Activated naive CD4-positive, alpha-beta T cell treated with anti-CD3 and anti-CD28 coated beads, Interleukin-2, amount 50 U/mL, for 16 hours (primary cell): Measurements from ENCODE around the gene HPD.
A peak's percentile ranks its signal among the peaks of the same experiment; 100 is the strongest.
"Not testable (repeated sequence)": the region's sequence is repeated elsewhere in the genome, so short reads cannot be mapped to it uniquely, and the experiment has no call there.

Experiments used
- DNase-seq: peaks from one replicate; pipeline ENCODE4 v3.0.0-alpha.2; 2020

The HPD gene

GRCh38 chr12:121858662-121859572 lies at the start of gene HPD:
Gene HPD, minus strand, starts transcription at chr12:121858859. Its CDS starts 36 bp downstream, at chr12:121858823.
- no peak for DNase-seq

GRCh38 chr12:121905746-121906145 lies 47.1 kb upstream of the HPD start:
- DNase-seq: no peak

GRCh38 chr12:121903202-121903601 lies 44.5 kb upstream of the HPD start:
- DNase-seq: no peak

DNA sequence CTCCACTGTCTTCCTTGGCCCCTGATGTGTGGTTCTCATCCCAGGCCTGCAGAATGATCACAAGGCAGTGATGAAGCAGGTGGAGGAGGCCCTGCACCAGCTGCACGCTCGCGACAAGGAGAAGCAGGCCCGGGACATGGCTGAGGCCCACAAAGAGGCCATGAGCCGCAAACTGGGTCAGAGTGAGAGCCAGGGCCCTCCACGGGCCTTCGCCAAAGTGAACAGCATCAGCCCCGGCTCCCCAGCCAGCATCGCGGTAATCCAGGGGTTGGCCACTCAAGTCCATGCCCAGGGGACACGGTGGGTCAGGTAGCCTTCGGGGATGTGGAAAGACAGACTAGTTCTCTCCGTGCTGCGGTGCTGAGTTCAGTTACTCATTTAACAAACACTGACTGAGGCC lies 40.9 kb upstream of the HPD start:
- DNase-seq: no peak

GRCh38 chr12:121898287-121898686 lies 39.6 kb upstream of the HPD start:
- no peak for DNase-seq

- DNase-seq: no peak
Observed at GRCh38 chr12:121894633-121895032, 36.0 kb upstream of the HPD start.

DNA sequence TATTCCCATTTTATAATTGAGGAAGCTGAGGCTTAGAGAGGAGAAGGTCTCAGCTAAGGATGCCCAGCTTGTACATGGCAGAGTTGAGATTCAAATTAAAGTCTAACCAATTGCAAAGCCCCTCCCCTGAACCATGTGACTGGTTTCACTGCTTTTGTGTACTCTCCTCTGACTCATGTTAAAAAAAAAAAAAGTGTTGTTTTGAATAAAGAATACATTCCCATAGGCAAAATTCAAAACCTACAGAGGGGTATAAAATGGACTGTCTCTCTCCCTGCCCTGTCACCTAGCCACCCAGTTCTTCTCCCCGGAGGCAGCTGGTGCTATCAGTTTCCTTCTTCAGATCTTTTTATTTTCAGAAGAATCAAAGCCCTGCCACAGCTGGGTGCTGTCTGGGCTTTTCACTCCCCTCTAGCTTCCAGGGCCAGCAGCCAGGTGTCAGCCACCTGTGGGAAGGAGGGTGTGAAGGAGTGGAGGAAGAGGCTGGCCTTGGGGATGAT lies 35.4 kb upstream of the HPD start:
- DNase-seq: peak; percentile 39

DNA sequence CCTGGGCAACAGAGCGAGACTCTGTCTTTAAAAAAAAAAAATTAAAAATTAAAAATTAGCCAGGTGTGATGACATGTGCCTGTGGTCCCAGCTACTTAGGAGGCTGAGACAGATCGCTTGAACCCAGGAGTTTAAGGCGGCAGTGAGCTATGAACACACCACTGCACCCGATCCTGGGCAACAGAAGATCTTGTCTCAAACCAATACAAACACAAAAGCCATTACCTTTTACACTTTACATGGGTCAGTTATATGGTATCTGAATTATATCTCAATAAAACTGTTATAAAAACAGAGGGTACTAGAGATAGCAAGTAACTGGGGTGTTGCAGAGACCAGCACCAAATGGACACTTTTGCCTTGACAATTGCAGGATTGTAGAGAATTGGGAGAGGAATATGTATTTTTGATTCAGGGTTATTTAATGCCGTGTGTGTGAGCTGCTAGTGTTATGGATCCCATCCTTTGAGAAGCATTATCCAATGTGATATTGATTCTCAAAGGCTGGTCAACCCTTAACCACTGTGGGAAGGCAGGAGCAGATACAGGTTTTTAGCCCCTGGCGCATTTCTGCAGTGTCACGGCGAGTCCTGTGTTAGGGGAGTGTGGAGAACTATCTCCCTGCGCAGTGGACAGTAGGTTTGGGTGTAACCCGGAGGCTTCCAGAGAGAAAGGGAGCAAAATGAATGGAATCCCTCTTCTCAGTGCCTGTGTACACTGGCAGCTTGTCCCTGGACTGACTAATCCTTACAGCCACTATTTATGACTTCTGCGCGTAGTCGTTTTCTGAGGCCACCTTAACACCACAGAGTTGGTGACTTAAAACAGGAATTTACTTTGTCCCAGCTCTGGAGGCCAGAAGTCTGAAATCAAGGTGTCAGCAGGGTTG lies 34.3 kb upstream of the HPD start:
- no peak for DNase-seq

- DNase-seq: not testable (repeated sequence)
Observed at GRCh38 chr12:121889661-121890060, 31.0 kb upstream of the HPD start.

DNA sequence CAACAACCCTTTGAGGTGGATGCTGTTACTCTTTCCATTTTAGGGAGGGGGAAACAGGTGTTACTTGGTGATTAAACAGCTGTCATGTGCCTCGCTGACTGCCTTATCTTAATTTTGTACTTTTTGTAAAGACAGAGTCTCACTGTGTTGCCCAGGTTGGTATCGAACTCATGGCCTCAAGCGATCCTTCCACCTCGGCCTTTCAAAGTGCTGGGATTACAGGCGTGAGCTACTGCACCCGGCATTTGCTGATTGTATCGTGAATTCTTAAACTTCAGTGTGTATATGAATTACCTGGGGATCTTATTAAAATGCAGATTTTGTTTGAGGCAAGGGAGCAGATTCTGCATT lies 30.6 kb upstream of the HPD start:
- DNase-seq: no peak

DNA sequence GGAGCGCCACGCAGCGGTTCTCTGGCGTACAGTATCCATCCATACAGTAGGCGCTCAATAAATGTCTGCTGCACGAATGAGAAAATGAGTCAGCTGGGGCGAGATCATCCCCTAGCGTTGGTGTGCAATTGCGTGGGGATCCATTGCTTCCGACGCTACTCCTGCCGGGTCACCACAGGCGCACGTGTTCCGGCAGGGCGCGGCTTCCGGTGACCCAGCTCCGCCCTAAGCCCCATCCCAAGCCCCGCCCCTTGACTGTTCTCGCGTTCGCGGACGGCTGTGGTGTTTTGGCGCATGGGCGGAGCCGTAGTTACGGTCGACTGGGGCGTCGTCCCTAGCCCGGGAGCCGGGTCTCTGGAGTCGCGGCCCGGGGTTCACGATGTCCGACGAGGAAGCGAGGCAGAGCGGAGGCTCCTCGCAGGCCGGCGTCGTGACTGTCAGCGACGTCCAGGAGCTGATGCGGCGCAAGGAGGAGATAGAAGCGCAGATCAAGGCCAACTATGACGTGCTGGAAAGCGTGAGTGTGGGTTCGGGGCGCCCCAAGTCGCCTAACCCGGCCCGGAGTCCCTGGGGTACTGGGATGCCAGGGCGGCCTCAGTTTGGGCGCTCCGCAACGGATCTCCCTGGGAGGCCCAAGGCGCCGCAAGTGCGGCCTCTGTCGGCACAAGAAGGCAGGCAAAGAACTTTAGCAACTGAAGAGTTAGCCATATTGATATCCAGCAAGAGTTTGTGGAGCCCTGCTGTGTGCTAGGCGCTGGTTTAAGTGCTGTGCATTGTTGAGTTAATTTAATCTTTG lies 30.0 kb upstream of the HPD start, which contains the start of gene PSMD9:
Gene PSMD9, plus strand, starts transcription at position 313 of the 796 bp plus-strand sequence. Its CDS starts 67 bp downstream, at position 380.
- peak; percentile 98 for DNase-seq

GRCh38 chr12:121888083-121888477 lies 29.4 kb upstream of the HPD start:
- no peak for DNase-seq

DNA sequence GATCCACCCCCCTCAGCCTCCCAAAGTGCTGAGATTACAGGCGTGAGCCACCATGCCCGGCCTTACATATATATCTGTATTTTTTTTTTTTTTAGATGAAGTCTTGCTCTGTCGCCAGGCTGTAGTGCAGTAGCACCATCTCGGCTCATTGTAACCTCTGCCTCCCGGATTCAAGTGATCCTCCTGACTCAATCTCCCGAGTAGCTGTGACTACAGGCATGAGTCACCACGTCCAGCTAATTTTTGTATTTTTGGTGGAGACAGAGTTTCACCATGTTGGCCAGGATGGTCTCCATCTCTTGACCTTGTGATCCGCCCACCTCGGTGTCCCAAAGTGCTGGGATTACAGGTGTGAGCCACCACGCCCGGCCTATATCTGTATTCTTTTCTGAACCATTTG lies 26.5 kb upstream of the HPD start:
- DNase-seq: not testable (repeated sequence)

GRCh38 chr12:121883315-121883660 lies 24.6 kb upstream of the HPD start:
- DNase-seq: no peak

GRCh38 chr12:121876080-121876447 lies 17.4 kb upstream of the HPD start:
- not testable (repeated sequence) for DNase-seq

- DNase-seq: no peak
Observed at GRCh38 chr12:121875582-121875981, 16.9 kb upstream of the HPD start.

GRCh38 chr12:121874071-121874470 lies 15.4 kb upstream of the HPD start:
- no peak for DNase-seq

DNA sequence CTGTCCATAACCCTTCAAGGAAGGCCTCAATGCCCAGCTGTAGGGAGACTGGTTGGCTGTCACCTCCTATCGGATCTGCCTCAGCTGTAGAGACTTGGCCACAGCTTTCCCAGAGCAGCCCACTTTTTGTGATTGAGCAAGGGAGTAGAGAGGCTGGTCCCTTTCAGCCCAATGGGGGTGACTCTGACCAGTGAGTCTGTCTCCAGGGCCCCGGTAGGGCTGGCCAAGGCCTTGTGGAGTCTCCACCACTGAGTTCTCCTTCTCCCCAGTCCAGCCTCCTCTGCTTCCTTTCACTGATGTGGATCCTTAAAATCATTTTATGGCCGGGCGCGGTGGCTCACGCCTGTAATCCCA lies 14.5 kb upstream of the HPD start:
- no peak for DNase-seq

DNA sequence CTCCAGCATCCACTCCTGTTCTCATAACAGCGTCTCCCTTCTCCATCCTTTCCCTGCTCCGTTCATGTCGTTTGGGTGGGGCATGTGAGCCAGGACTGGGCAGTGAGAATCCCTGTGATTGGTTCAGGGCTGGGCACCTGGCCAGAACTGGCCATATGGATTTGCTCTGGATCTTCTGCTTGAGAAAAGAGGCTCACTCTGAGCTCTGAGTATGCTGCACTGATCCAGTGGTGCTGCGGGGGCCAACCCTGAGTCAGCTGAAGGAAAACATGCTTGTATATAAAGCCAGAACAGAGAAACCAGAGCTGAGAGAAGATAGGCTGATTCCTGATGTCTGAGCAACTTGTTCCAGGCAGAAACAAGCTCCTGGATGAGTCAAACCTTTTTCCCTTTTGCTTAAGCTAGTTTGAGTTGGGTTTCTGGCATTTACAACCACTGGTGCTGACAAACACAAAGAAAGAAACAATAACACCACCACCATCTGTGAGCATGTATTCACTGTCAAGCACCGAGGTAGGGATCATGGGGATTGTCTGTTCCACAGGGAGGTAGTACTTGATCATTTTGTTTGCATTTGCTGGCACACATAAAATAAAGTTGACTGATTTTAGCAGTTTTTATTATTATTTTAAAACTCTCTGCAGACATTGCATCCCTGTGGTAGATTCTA lies 14.0 kb upstream of the HPD start:
- no peak for DNase-seq

GRCh38 chr12:121871467-121871866 lies 12.8 kb upstream of the HPD start:
- no peak for DNase-seq

DNA sequence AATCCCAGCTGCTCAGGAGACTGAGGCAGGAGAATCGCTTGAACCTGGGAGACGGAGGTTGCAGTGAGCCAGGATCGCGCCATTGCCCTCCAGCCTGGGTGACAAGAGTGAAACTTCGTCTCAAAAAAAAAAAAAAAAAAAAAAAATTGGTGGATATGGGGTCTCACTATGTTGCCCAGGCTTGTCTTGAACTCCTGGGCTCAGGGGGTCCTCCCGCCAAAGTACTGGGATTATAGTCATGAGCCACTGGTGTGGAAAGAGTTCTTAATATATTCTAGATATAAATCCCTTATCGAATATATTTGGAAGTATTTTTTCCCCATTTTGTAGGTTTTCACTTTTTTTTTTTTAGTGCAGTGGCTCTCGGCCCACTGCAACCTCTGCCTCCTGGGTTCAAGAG lies 10.6 kb upstream of the HPD start:
- DNase-seq: not testable (repeated sequence)

GRCh38 chr12:121866331-121866730 lies 7.7 kb upstream of the HPD start:
- no peak for DNase-seq
